ENCODE results near the gene OPTC. TPM values are rescaled to one million over a fixed set of nuclear protein-coding genes. Genes with fewer than 3 reads are reported as not detected.

OPTC gene
- total RNA-seq, 1 donor from 2014 or later, result not detected

GRCh38 chr1:203511930-203512329 is 18.0 kb downstream of the OPTC start:
- Mint-ChIP-seq H3K27ac (no peak overlapping the region), H3K36me3 (ENCODE audit: insufficient read depth) (no peaks in the 10 kb centered on the region), H3K9me3 (ENCODE audit: low read depth) (no peaks in the 10 kb centered on the region), H3K4me3 (ENCODE audit: low read depth) (no peak overlapping the region), H3K4me1 (ENCODE audit: low read depth) (peaks cover 36% of the 10 kb centered on the region), H3K27me3 (peaks cover 19% of the 10 kb centered on the region)
- TF ChIP-seq CTCF (IDR thresholded peaks at IDR 0.05; ENCODE audit: unreplicated experiment), result no peak
- no peak for DNase-seq (ENCODE audit: low spot score, unreplicated experiment)

- H3K4me1 Mint-ChIP-seq (ENCODE audit: low read depth), result peaks cover 37% of the 10 kb centered on the region
- peak overlapping the region; percentile 44 for H3K27ac Mint-ChIP-seq
- H3K9me3 Mint-ChIP-seq (ENCODE audit: low read depth), result no peaks in the 10 kb centered on the region
- no peak overlapping the region for H3K4me3 Mint-ChIP-seq (ENCODE audit: low read depth)
- TF ChIP-seq CTCF (IDR thresholded peaks at IDR 0.05; ENCODE audit: unreplicated experiment), result no peak
- H3K36me3 Mint-ChIP-seq (ENCODE audit: insufficient read depth), result no peaks in the 10 kb centered on the region
- DNase-seq (ENCODE audit: low spot score, unreplicated experiment), result no peak
- peaks cover 19% of the 10 kb centered on the region for H3K27me3 Mint-ChIP-seq
Observed at GRCh38 chr1:203512517-203512847, 18.5 kb downstream of the OPTC start.

DNA sequence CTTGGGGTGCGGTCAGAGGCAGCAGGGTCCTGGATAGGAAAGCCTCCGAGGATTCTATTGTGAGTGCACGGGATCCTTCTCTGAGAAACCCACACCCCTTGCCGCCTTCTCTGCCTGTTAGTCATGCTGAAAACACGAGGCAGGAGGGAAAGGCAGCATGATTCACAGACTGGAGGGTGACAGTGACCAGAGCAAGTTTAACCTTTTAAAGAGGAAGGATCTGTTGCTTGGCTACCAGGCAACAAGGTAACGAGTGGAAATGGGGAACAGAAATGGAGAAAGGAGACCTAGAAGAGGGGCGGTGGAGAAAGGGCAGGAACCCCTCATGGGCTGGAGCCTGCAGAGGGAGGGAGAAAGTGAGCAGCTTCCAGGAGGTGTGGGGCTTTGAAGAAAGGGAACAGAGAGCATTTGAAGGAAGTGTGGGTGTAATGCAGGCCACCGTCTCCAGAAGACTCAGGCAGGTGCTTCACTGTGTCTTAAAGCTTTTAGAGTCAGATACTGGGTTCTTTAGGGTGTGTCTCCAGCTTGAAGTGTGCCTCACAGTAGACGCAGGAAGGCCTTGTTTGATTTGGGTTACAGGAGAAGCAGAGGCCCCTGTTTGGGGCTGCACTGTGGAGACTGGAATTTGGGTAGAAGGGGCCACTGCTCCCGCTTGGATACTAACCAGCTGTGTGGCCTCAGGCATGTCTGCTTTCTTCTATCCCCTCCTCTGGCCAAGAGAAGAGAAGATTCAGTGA is 19.1 kb downstream of the OPTC start:
- TF ChIP-seq CTCF (IDR thresholded peaks at IDR 0.05; ENCODE audit: unreplicated experiment), result no peak
- H3K27ac Mint-ChIP-seq, result peak overlapping the region; percentile 65
- H3K27me3 Mint-ChIP-seq, result peaks cover 20% of the 10 kb centered on the region
- H3K9me3 Mint-ChIP-seq (ENCODE audit: low read depth), result no peaks in the 10 kb centered on the region
- H3K36me3 Mint-ChIP-seq (ENCODE audit: insufficient read depth), result no peaks in the 10 kb centered on the region
- peaks cover 37% of the 10 kb centered on the region for H3K4me1 Mint-ChIP-seq (ENCODE audit: low read depth)
- no peak for DNase-seq (ENCODE audit: low spot score, unreplicated experiment)
- H3K4me3 Mint-ChIP-seq (ENCODE audit: low read depth), result no peak overlapping the region

DNA sequence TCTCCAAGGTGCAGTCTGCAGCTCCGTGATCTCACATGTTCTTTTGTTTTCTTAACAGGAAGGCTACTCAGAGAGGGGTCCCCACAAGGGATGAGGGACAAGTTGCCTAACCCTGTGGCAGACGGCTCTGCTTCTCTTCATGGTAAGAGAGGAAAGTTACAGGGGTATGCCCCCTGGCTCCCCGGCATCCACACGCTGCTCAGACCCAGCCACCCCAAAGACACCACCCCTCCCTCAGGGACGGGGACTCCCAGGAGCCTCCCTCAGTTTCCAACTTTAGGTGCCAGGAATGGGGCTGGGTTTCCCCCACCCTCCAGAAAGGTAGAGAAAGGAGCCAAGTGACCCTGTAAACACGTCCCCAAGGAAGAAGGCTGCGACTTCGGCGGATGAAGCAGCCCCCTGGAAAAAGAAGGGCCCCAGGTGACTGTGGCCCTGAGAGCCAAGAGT is 19.7 kb downstream of the OPTC start:
- Mint-ChIP-seq H3K36me3 (ENCODE audit: insufficient read depth) (no peaks in the 10 kb centered on the region), H3K9me3 (ENCODE audit: low read depth) (no peaks in the 10 kb centered on the region), H3K27ac (no peak overlapping the region), H3K27me3 (peaks cover 23% of the 10 kb centered on the region), H3K4me1 (ENCODE audit: low read depth) (peaks cover 36% of the 10 kb centered on the region), H3K4me3 (ENCODE audit: low read depth) (no peak overlapping the region)
- TF ChIP-seq CTCF (IDR thresholded peaks at IDR 0.05; ENCODE audit: unreplicated experiment), result no peak
- DNase-seq (ENCODE audit: low spot score, unreplicated experiment), result no peak

GRCh38 chr1:203516184-203516583 is 22.2 kb downstream of the OPTC start:
- no peak overlapping the region for H3K4me3 Mint-ChIP-seq (ENCODE audit: low read depth)
- H3K9me3 Mint-ChIP-seq (ENCODE audit: low read depth), result no peaks in the 10 kb centered on the region
- no peak for TF ChIP-seq CTCF (IDR thresholded peaks at IDR 0.05; ENCODE audit: unreplicated experiment)
- H3K27me3 Mint-ChIP-seq, result peaks cover 25% of the 10 kb centered on the region
- H3K36me3 Mint-ChIP-seq (ENCODE audit: insufficient read depth), result no peaks in the 10 kb centered on the region
- no peak overlapping the region for H3K27ac Mint-ChIP-seq
- no peak for DNase-seq (ENCODE audit: low spot score, unreplicated experiment)
- peaks cover 42% of the 10 kb centered on the region for H3K4me1 Mint-ChIP-seq (ENCODE audit: low read depth)
